ENCODE measurements around the gene LRIF1.
"Not testable (repeated sequence)": the region's sequence is repeated elsewhere in the genome, so short reads cannot be mapped to it uniquely, and the experiment has no call there.

DNA sequence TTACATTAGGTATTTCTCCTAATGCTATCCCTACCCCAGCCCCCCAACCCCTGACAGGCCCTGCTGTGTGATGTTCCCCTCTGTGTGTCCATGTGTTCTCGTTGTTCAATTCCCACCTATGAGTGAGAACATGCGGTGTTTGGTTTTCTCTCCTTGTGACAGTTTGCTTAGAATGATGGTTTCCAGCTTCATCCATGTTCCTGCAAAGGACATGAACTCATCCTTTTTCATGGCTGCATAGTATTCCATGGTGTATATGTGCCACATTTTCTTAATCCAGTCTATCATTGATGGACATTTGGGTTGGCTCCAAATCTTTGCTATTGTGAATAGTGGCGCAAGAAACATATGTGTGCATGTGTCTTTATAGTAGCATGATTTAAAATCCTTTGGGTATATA is 32.6 kb downstream of the LRIF1 start:
- not testable (repeated sequence) for TF ChIP-seq POLR2A (IDR thresholded peaks at IDR 0.05); CTCF (IDR thresholded peaks at IDR 0.05 in 8 of 11, conservative IDR thresholded peaks at IDR 0.05 in 3 of 11); POLR2AphosphoS5 (IDR thresholded peaks at IDR 0.05)

Data from spleen (tissue), 7 donors.